ENCODE measurements around the gene EGFLAM. TPM values are rescaled to one million over a fixed set of nuclear protein-coding genes. Genes with fewer than 3 reads are reported as not detected.

Gene EGFLAM
- total RNA-seq, 1 experiment from 2014 or later: 9.3 TPM

DNA sequence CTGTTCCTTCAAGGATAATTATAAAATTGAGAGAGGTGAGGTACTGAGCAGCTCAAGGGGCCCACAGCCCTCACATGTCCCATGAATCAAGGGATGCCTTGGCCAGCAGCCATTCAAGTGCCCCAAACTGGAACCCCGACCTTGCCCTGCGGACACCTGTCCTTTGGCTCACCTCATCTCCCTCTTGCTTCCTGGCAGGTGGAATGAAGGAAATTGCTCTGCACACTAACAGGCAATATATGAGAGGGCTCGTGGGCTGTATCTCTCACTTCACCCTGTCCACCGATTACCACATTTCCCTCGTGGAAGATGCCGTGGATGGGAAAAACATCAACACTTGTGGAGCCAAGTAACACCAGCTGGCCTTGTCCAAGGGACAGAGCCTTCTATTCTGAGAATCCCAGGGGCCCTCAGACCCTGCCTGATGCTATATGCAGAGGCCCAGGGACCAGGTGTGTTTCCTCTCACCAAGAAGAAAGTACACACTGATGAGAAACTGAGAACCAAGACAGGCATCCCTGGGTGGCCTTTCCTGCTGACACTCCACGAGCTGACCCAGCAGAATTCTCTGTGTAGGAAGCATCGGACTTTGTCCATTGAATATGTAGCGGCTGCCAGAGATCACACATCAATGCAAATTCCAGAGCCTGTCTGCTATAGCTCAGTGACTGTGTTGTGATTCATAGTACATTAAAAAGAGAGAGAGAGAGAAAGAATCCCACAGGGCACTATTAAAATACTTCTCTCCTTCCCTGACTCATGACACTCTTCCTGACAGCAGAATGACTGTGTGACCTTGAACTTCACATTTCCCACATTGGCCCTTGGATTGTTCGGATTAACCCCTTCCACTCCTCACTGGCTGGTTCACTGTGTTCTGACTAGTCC, 205.5 kb downstream of the EGFLAM start:
- CTCF ChIA-PET: interaction anchor here (0.8 to 3.6 kb wide), 8 partner anchors 10 to 345 kb away, joined by 3 to 20 read pairs (median 6); no protein-coding TSS in a partner anchor

DNA sequence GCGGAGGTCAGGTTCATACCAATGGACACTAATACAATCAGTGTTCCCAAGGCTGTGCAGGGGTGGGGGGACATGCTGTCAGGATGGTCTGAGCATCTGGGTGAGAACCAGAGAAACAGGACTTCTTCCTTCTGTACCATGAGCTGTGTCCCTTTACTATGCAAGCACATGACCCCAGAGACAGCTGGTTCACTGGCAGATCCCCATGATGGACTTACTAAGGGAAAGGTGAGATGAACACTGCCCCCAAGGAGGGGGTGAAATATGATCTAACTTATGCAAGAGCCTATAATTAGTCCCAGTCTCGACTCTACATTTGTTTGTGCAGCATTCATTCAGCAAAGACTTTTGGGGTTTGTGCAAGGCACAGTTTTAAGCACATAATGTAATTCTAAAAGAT, 206.7 kb downstream of the EGFLAM start:
- Mint-ChIP-seq H3K4me3 (ENCODE audit: unreplicated experiment) (no peak overlapping the region), H3K27ac (ENCODE audit: low read depth, unreplicated experiment) (no peak overlapping the region), H3K9me3 (ENCODE audit: unreplicated experiment) (no peaks in the 10 kb centered on the region), H3K36me3 (ENCODE audit: insufficient read depth, unreplicated experiment) (no peaks in the 10 kb centered on the region), H3K27me3 (ENCODE audit: insufficient read depth, unreplicated experiment) (no peaks in the 10 kb centered on the region), H3K4me1 (ENCODE audit: insufficient read depth, unreplicated experiment) (peaks cover 21% of the 10 kb centered on the region)
- intact Hi-C loops (cut with micrococcal nuclease): no loop called here
- CTCF ChIA-PET: interaction anchor here (0.5 to 3.6 kb wide), 6 partner anchors 24 to 344 kb away, joined by 3 to 20 read pairs (median 5); no protein-coding TSS in a partner anchor
- peak; percentile 46 for DNase-seq (ENCODE audit: unreplicated experiment)
- BruUV-seq (replicated peaks): no TSS peak
- POLR2A ChIA-PET: interaction anchor here (0.6 to 3.3 kb wide), 4 partner anchors 9 to 85 kb away, joined by 3 to 18 read pairs (median 4); no protein-coding TSS in a partner anchor
- TF ChIP-seq, protein P1, sequence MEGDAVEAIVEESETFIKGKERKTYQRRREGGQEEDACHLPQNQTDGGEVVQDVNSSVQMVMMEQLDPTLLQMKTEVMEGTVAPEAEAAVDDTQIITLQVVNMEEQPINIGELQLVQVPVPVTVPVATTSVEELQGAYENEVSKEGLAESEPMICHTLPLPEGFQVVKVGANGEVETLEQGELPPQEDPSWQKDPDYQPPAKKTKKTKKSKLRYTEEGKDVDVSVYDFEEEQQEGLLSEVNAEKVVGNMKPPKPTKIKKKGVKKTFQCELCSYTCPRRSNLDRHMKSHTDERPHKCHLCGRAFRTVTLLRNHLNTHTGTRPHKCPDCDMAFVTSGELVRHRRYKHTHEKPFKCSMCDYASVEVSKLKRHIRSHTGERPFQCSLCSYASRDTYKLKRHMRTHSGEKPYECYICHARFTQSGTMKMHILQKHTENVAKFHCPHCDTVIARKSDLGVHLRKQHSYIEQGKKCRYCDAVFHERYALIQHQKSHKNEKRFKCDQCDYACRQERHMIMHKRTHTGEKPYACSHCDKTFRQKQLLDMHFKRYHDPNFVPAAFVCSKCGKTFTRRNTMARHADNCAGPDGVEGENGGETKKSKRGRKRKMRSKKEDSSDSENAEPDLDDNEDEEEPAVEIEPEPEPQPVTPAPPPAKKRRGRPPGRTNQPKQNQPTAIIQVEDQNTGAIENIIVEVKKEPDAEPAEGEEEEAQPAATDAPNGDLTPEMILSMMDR (IDR thresholded peaks at IDR 0.05; ENCODE audit: unreplicated experiment): no peak

More for the DNA sequence above, 205.5 kb downstream of the EGFLAM start:
- TF ChIP-seq, protein P1 (IDR thresholded peaks at IDR 0.05; ENCODE audit: unreplicated experiment): no peak
- H3K9me3 Mint-ChIP-seq (ENCODE audit: unreplicated experiment): no peaks in the 10 kb centered on the region
- intact Hi-C loops (cut with micrococcal nuclease): no loop called here
- POLR2A ChIA-PET: interaction anchor here (0.7 to 3.3 kb wide), 9 partner anchors 16 to 408 kb away, joined by 3 to 18 read pairs (median 4); no protein-coding TSS in a partner anchor
- DNase-seq (ENCODE audit: unreplicated experiment): peak; percentile 81
- BruUV-seq (replicated peaks): TSS peak; percentile 49
- H3K27ac Mint-ChIP-seq (ENCODE audit: low read depth, unreplicated experiment): no peak overlapping the region
- H3K4me3 Mint-ChIP-seq (ENCODE audit: unreplicated experiment): no peak overlapping the region
- peaks cover 14% of the 10 kb centered on the region for H3K4me1 Mint-ChIP-seq (ENCODE audit: insufficient read depth, unreplicated experiment)
- no peaks in the 10 kb centered on the region for H3K27me3 Mint-ChIP-seq (ENCODE audit: insufficient read depth, unreplicated experiment)
- peaks cover 5% of the 10 kb centered on the region for H3K36me3 Mint-ChIP-seq (ENCODE audit: insufficient read depth, unreplicated experiment)

DNA sequence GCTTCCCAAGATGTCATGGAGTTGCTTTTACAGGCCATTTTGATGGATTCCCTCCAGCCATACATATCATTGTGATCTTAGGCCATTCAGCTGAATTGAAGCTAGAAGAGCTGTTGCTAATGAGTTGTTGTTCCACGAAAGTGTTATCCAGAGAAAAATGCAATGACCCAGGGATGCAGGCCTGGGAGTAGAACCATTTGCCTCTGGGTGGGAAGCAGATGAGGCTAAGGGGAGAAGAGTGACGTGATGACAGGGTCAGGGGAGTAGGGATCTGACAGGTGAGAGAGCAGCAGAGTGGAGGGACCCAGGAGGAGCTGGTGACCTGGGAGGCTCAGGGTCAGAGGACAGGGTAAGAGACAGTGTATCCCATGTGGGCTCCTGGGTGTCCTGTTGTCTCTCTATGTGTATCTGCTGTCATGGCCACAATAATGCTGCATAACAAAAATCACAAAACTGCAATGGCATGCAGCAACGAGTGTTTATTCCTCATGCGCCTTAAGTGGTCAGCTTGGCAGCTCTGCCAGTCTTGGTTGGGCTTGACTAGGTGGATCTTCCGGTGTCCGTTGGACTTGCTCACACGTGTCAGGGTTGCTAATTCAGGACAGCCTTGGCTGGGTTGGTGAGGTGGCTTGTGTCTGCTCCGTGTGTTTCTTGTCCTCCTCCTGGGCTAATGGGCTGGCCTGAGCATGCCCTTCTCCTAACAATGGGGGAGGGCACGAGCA, 207.5 kb downstream of the EGFLAM start:
- no peak overlapping the region for H3K27ac Mint-ChIP-seq (ENCODE audit: low read depth, unreplicated experiment)
- no peaks in the 10 kb centered on the region for H3K36me3 Mint-ChIP-seq (ENCODE audit: insufficient read depth, unreplicated experiment)
- ChIA-PET POLR2A (interaction anchor here (0.7 to 1.1 kb wide), 3 partner anchors 10 to 344 kb away, joined by 3 read pairs; no protein-coding TSS in a partner anchor), CTCF (interaction anchor here (0.5 to 3.6 kb wide), 4 partner anchors 24 to 344 kb away, joined by 3 to 20 read pairs (median 4); no protein-coding TSS in a partner anchor)
- no peaks in the 10 kb centered on the region for H3K9me3 Mint-ChIP-seq (ENCODE audit: unreplicated experiment)
- H3K4me1 Mint-ChIP-seq (ENCODE audit: insufficient read depth, unreplicated experiment): peaks cover 21% of the 10 kb centered on the region
- H3K27me3 Mint-ChIP-seq (ENCODE audit: insufficient read depth, unreplicated experiment): no peaks in the 10 kb centered on the region
- intact Hi-C loops (cut with micrococcal nuclease): no loop called here
- no peak for DNase-seq (ENCODE audit: unreplicated experiment)
- TF ChIP-seq, protein P1 (IDR thresholded peaks at IDR 0.05; ENCODE audit: unreplicated experiment): no peak
- no peak overlapping the region for H3K4me3 Mint-ChIP-seq (ENCODE audit: unreplicated experiment)
- BruUV-seq (replicated peaks): no TSS peak

All from MCF 10A (cell line).